SHP77 treated with DMSO at 0.1 percent for 48 hours (cell line): ENCODE data around the gene MYO9A.

Experiments
- DNase-seq: peaks from one replicate; lab custom pipeline; 2025; lab: John Stamatoyannopoulos, UW

Gene MYO9A, protein sequence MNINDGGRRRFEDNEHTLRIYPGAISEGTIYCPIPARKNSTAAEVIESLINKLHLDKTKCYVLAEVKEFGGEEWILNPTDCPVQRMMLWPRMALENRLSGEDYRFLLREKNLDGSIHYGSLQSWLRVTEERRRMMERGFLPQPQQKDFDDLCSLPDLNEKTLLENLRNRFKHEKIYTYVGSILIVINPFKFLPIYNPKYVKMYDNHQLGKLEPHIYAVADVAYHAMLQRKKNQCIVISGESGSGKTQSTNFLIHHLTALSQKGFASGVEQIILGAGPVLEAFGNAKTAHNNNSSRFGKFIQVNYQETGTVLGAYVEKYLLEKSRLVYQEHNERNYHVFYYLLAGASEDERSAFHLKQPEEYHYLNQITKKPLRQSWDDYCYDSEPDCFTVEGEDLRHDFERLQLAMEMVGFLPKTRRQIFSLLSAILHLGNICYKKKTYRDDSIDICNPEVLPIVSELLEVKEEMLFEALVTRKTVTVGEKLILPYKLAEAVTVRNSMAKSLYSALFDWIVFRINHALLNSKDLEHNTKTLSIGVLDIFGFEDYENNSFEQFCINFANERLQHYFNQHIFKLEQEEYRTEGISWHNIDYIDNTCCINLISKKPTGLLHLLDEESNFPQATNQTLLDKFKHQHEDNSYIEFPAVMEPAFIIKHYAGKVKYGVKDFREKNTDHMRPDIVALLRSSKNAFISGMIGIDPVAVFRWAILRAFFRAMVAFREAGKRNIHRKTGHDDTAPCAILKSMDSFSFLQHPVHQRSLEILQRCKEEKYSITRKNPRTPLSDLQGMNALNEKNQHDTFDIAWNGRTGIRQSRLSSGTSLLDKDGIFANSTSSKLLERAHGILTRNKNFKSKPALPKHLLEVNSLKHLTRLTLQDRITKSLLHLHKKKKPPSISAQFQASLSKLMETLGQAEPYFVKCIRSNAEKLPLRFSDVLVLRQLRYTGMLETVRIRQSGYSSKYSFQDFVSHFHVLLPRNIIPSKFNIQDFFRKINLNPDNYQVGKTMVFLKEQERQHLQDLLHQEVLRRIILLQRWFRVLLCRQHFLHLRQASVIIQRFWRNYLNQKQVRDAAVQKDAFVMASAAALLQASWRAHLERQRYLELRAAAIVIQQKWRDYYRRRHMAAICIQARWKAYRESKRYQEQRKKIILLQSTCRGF (N-terminal part only)

DNA sequence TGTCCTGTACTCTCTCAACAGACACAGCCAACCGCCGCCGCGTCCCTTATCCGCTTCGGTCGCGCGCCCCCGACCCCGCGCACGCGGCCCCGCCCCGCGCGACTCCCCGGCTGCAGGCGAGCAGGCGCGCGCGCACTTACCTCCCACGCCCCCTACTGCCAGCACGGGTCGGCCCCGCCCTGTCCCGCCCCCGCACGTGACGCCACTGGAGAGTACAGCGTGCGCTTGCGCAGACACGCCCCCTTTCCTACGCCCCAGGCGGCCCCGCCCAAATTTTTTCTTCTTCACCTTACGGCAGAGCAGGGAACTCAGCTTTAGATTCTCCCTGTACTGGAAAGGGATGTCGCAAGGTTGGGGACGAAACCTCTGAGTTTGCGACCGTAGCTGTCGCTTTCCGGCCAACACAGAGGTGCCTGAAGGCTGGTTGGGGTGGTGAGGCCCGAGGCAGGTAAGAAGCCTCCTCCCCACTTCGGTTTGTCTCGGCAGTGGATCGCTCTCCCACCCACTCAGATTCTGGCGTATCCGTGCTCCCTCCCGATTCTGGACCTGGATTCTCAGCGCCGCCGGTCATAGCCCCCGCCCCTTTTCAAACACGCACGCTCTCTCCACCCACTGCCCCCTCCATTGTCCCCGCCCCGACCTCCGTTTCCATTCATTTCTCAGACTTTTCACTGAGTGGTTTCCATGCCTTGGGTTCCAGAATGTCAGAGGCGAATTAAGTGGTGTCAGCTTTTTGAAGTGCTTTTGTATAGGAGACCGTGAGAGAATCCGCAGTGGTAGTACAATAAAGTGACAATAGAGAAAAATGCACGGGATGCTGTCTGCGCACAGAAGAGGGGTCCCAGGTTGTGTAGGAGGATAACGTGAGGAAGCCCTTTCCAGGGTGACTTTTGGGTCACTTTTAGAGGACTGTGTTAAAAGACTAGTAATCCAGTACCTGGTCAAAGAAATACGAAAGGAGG lies at the start of gene MYO9A, which contains the start of gene SENP8:
MYO9A (minus strand) TSS at position 134 of the 962 bp plus-strand sequence. CDS start 71,587 bp downstream, outside the sequence.
SENP8 (plus strand) TSS at position 387 of the 962 bp plus-strand sequence. CDS start 21,221 bp downstream, outside the sequence.
- peak; percentile 96 for DNase-seq

DNA sequence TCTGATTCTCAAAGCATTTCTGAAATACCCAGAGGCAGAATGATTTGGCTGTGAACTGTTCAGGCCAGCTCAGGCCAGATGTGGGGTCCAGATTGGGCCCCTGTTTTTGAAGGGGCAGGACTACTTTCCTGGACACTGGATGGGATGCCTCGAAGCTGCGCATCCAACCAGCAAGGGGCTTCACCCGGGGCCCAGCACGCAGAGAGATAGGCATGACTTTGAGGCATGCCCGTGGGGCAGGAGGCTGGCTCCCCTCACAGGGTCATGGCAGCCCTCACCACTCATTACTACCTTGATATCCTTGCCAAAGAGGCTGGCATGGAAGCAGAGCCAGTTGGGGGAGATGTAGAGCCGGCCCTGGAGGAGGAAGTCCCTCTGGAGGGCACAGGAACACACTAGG lies 49.5 kb upstream of the MYO9A start:
- DNase-seq = no peak

DNA sequence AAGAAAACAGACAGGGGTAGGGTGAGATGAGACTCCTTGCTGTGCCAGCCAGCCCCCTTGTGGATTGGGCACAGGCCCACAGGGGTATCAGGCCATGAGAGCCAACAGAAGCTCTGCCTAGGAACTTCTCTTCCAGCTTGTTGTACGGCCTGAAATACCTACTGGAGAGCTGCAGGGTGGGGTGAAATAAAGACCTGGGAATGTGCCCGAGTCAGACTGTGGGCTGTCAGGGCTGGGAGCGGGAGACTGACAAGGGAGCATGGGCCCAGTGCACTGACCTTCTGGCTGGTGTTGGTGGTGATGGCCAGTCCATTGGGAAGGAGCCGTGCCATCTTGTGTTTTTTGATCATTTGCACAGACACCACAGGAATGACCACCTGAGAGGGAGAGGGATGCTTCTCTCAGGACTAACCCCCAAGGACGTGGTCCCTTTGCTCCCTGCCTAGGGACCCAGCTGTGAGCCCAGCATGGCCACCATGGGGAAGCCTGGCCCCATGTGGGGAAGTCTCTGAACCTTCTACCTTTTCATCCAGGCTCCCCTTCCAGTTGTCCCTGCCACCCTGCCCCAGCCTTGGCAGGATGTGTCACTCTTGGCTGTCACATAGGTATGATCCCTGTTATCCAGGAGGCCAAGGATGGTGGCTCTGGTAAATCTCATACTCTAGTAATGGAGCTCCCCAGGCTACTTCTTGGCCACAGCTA lies 48.9 kb upstream of the MYO9A start:
- DNase-seq = no peak

DNA sequence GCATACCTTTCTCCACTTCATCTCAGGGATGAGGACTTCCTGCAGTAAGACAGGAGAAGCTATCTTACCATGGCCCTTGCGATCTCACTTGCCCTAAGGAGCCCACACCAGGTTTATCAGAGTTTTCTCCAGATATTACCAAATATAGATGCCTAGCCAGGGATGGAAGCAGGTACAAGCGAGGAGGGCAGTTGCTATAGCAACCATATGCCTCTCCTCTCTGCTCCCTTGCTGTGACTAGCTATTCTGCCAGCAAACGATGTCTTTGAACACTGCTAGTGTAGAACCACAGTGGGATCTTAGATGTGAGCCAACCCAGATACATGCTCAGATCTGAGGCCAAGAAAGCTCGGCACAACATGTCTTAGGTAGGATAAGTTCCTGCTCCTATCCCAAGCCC lies 45.8 kb upstream of the MYO9A start:
- DNase-seq = no peak

GRCh38 chr15:72162569-72162968 lies 44.6 kb upstream of the MYO9A start:
- no peak for DNase-seq

DNA sequence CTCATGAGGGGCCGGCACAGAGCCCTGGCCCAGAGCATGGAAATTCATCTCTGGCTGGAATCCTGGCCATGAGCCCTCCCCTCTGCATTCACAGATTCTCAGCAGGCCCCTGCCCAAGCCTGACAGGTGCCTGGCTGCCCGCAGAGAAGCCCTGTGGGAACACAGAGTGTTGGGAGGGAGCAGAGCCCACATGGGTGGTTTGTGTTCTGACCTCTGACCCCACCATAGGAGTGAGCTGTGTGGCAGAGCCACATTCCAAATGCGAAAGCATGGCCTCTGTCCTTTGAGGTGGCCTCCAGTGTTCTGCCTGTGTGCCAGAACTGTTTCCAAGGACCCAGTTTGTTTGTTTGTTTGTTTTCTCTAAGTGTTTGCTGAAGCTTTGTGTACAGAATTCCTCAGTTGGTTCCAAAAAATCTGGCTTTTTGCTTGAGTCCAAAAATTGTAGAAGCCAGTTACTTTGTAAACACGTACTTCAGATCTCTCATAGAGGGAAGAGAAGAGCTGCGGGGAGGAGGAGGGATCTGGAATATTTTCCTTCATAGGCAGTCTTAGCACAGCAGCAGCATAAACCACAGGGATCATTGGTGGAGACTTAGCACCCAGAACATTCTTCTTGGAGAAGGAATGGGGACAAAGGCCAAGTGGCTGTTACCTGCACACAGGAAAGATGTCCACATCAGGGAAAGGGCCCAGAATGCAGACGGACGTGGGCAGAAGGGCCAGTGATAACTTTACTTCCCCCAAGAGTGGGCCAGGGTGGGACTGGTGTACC lies 43.6 kb upstream of the MYO9A start:
- DNase-seq = no peak

DNA sequence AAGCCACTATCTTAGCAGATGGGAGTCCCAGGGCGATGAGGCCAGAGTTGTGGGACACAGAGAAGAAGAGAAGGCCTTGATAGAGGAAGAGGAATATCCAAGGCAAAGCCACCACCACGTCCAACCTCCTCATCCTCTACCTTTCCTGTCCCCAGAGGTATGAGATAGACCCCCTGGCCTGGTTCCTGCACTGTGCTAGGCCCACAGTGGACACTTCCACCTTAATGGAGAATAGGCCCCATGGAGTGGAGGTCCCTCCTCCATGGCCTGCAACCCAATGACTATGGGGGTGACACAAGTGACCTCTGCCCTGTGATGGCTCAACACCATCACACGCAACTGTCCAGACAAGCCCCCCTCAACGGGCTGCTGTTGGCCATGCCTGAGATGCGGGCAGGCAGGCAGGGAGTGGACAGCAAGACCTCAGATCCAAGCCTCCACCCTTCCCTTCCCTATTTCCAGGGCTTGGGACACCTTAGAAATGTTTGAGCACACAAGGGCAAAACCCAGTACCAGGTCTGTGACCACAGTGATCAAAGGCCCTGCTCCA lies 42.8 kb upstream of the MYO9A start:
- DNase-seq = no peak

DNA sequence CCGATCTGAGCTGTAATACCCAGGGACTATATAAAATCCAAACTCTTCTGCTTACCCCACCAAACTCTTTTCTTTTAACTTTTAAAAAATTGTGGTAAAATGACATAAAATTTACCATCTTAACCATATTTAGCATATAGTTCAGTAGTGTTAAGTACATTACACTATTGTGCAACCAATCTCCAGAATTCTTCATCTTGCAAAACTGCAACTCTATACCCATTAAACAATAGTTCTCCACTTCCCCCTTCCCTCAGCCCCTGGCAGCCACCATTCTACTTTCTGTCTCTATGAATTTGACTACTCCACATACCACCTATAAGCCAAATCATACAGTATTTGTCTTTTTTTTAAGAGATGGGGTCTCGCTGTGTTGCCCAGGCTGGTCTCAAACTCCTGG lies 39.0 kb upstream of the MYO9A start:
- DNase-seq = no peak

DNA sequence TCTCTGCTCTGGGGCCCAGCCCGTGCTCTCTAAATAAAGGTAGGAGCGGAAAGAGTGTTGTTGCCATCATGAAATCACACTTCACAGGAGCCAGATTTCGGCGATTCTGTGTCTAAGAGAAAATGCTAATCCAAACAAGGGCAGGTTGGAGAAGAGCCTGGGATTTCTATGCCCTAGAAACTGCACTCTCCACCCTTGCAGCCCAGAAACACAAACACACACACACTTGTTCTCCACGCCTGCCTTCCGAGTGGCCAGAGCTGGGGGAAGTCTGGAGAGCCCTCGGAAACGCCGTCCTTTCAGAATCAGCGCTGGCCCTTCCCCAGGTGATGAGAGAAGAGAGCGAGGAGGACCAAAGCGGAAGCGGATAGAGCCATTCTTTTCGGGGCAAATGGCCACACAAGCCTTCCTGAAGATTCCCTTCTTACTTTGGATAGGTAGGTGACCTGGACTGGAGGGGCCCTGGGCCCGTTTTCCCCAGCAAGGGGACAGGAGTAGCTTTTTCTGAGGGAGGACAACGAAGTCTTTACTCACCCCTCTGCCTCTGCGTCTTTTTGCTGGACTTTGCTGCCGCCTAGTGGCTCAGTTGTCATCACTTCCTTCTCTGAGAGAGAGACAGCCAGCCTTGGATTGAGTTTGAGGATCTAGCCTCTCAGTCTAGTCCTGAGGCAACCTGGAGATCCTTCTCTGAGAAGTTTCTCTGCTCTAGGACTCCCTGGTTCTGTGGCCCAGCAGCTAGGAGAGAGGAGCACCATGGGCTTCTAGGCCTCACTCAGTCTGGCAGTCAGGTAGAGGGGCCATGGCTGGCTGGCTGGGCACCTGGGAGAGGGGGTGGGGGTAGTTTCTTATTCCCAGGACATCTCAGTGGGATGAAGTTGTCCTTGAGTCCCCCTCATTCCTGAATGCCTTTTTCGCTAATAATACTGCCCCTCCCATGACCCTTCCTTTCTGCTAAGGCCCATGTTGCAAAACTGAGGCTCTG lies 38.0 kb upstream of the MYO9A start:
- peak; percentile 68 for DNase-seq

GRCh38 chr15:72155003-72155621 lies 37.2 kb upstream of the MYO9A start:
- no peak for DNase-seq

GRCh38 chr15:72154316-72154715 lies 36.4 kb upstream of the MYO9A start:
- no peak for DNase-seq

DNA sequence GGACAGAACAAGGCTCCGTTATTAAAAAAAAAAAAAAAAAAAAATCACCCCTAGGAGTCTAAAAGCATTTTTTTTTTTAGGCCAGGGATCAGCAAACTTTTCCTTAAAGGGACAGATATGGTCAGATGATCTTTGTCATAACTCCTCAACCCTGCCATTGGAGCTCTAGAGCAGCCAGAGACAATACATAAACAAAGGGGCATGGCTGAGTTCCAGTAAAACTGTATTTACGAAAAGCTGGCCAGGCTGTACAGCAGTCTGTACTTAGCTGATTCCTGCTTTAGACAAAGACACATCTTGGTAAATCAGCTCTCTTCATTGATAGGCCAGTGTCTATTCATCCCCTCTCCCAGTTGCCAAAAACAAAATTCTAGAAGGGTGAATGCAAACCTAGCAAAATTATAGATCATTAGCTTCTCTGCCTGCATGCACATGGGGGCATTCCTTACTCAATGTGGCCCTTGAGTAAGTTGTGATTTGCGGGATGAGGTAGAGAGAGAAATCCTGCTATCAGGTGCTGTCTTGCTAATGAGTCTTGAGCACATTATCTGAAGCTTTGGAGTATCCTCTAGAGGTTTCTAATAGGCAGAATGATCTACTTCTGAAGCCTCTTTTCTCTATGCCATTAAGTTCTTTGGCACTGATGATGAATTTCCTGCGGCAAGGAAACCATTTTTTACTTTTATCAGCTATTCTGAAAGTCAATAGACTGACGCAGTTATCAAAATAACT lies 35.5 kb upstream of the MYO9A start:
- no peak for DNase-seq

DNA sequence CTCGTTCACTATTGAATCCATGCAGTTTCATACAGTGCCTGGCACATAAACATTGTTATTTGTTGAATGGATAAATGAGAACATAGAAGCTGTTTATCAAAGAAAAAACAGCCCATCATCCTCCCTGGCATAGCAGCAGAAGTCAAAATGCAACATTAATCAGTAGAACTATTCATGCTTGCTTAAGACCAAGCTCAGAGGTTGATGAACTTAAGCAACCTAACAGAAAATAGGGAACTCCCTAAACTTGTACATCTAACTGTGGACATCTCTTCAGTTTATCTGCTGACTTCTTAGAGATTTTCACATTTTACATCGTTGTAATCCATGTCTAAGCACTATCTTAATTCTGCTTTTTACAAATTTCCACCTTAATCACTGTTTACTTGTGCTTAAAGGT lies 29.5 kb upstream of the MYO9A start:
- no peak for DNase-seq

- DNase-seq = no peak
These were observed 29.0 kb upstream of the MYO9A start for GRCh38 chr15:72146934-72147333.

DNA sequence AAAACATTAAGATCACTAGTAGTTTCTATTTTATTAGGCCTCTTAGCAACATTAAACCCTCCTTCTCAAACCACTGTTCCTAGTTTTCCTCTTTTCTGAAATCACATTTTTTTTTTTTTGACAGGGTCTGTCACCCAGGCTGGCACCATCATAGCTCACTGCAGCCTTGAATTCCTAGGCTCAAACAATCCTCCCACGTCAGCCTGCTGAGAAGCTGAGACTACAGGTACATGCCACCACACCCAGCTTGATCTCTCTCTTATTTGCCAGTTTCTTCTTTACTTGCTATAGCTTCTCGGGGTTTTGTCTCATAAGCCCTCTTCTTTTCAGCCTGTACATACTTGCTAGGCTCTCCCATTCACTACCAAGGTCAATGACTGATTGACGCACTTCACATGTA lies 28.3 kb upstream of the MYO9A start:
- no peak for DNase-seq

GRCh38 chr15:72141171-72142084 lies 23.5 kb upstream of the MYO9A start:
- DNase-seq = no peak
